T-helper 2 cell treated with Interferon-gamma antibody and Interleukin-4, amounts not matched to agents 5 μg/mL and 100 μg/mL, for 36 hours (primary cell): ENCODE data around the gene EFHC1.
A peak's percentile ranks its signal among the peaks of the same experiment; 100 is the strongest.
"Not testable (repeated sequence)": the region's sequence is repeated elsewhere in the genome, so short reads cannot be mapped to it uniquely, and the experiment has no call there.

Source experiments
- DNase-seq: peaks from one replicate; pipeline ENCODE4 v3.0.0; 2021; ENCODE audit warnings: low spot score
- H3K27ac Mint-ChIP-seq: one replicate; pipeline ENCODE4 v1.8.0; 2021; ENCODE audit warnings: mild to moderate bottlenecking, mixed read lengths
- H3K27me3 Mint-ChIP-seq: one replicate; pipeline ENCODE4 v1.8.0; 2021; ENCODE audit warnings: low read depth, mixed read lengths
- H3K36me3 Mint-ChIP-seq: one replicate; pipeline ENCODE4 v1.8.0; 2021; ENCODE audit warnings: low read depth, mixed read lengths
- H3K4me1 Mint-ChIP-seq: one replicate; pipeline ENCODE4 v1.8.0; 2021; ENCODE audit warnings: low read depth, mixed read lengths
- H3K4me3 Mint-ChIP-seq: one replicate; pipeline ENCODE4 v1.8.0; 2022; ENCODE audit warnings: mild to moderate bottlenecking, moderate library complexity, mixed read lengths
- H3K9me3 Mint-ChIP-seq: one replicate; pipeline ENCODE4 v1.8.0; 2021; ENCODE audit warnings: mixed read lengths

The EFHC1 gene, protein sequence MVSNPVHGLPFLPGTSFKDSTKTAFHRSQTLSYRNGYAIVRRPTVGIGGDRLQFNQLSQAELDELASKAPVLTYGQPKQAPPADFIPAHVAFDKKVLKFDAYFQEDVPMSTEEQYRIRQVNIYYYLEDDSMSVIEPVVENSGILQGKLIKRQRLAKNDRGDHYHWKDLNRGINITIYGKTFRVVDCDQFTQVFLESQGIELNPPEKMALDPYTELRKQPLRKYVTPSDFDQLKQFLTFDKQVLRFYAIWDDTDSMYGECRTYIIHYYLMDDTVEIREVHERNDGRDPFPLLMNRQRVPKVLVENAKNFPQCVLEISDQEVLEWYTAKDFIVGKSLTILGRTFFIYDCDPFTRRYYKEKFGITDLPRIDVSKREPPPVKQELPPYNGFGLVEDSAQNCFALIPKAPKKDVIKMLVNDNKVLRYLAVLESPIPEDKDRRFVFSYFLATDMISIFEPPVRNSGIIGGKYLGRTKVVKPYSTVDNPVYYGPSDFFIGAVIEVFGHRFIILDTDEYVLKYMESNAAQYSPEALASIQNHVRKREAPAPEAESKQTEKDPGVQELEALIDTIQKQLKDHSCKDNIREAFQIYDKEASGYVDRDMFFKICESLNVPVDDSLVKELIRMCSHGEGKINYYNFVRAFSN

DNA sequence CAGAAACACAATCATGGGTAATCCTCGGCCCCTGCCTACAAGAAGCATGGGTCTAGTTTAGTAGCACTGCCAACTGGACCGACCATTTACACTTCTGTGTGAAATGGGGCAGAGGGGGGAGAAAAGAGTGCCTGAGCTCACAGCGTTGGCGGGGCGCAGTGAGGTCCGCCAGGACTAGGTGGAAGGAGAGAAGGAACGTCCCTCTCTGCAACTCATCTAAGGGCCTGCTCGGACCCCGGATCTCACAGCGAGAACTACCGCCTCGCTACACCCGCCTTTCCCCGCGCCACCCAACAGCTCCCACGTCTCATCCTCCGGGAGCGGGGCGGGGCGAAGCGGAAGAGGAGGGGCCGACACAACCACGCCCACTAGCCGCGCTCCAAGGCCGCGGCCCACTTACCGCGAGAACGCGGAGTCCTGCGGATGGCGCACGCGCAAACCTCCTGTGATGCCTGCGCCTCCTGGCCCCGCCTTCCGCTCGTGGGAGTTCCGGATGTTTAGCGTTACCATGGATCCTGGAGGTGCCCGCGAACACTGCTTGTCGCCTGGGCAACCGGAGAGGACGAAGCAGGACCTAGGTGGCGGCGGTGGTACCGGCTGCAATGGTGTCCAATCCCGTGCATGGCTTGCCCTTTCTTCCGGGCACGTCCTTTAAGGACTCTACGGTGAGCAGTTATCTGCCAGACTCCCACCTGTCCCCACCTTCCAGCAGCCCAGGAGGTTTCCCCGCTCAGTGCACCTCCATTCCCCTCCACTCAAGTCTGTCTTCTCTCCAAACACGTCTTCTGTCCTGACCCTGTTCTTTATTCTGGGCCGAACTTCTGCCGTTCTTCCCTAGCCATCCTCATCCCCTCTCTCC lies at the start of gene EFHC1:
Gene EFHC1 (plus strand): TSS at position 534 of the 859 bp plus-strand sequence. CDS start 69 bp downstream, at position 603.
- Mint-ChIP-seq H3K4me3 (no peak within 1 kb of the TSS), H3K9me3 (no peaks in the 10 kb centered on the region), H3K4me1 (peaks cover 21% of the 10 kb centered on the region), H3K27ac (peak within 1 kb of the TSS; percentile 69), H3K27me3 (peaks cover 5% of the 10 kb centered on the region), H3K36me3 (no peaks in the 10 kb centered on the region)
- DNase-seq = peak; percentile 98

DNA sequence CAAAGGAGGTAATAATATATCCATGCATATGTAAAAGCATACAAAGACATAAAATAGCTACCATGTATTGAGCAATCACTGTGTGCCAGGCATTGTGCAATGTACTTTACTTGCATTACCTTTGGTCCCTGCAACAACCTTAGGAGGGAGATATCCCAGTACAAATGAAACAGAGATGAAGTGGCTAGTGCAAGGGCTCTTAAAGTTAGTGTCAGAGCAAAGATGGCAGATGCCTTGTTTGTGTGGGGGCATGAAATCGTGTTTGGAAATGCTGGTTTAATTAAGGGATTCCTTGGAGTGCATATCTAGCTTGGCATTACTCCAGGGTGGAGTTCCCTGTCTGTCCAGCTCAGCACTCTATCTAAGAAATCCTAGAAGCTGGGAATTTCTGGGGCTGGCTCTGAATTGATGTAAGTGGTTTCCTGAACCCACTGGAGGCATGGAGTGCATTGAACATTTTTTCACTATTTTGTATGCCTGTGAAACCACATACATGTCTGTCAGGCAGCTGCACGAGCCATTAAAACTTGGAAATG lies 48.4 kb upstream of the EFHC1 start:
- Mint-ChIP-seq H3K9me3 (peaks cover 13% of the 10 kb centered on the region), H3K4me1 (peaks cover 13% of the 10 kb centered on the region), H3K27me3 (no peaks in the 10 kb centered on the region), H3K4me3 (no peak overlapping the region), H3K27ac (no peak overlapping the region), H3K36me3 (peaks cover 50% of the 10 kb centered on the region)
- no peak for DNase-seq

DNA sequence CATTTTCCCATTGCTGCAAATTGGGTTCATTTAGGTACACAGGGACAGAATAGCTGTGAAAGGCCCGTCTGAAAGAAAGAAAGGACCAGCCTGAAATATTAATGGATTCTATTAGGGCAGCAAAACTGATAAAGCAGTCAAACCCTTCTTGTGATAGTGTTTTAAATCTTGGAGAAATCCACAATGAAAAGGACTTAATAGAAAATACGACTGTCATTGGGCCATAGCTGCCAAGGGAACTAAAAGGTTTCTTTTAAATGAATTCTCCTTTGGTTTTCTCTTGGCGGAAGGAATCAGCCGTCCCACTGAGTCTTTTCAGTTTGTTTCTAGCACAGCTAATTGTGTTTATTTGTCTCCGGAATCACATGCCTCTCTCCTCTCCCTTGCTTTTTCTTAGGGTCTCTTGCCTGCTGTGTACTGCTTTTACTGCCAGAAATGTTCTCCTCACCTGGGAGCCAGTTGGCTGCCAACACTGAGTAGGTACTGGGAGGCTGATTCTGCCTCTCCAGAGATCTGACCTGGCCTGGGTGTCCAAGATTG lies 46.9 kb upstream of the EFHC1 start:
- peaks cover 41% of the 10 kb centered on the region for H3K36me3 Mint-ChIP-seq
- H3K4me3 Mint-ChIP-seq = no peak overlapping the region
- H3K27me3 Mint-ChIP-seq = no peaks in the 10 kb centered on the region
- no peak for DNase-seq
- H3K27ac Mint-ChIP-seq = no peak overlapping the region
- peaks cover 27% of the 10 kb centered on the region for H3K4me1 Mint-ChIP-seq
- peaks cover 16% of the 10 kb centered on the region for H3K9me3 Mint-ChIP-seq

DNA sequence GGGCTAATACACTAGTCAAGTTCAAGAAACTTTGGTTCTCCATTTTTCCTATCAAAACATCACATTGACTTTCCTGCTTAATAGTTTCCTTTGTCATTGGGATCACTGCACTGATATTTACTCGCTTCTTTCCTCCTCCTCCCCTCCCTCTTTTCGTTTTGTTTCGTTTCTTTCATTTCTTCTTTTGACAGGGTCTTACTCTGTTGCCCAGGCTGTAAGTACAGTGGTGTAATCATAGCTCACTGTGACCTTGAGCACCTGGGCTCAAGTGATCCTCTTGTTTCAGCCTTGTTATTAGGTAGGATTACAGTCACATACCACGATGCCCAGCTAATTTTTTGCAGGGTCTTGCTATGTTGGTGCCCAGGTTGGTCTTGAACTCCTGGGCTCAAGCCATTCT lies 45.9 kb upstream of the EFHC1 start:
- peaks cover 30% of the 10 kb centered on the region for H3K4me1 Mint-ChIP-seq

DNA sequence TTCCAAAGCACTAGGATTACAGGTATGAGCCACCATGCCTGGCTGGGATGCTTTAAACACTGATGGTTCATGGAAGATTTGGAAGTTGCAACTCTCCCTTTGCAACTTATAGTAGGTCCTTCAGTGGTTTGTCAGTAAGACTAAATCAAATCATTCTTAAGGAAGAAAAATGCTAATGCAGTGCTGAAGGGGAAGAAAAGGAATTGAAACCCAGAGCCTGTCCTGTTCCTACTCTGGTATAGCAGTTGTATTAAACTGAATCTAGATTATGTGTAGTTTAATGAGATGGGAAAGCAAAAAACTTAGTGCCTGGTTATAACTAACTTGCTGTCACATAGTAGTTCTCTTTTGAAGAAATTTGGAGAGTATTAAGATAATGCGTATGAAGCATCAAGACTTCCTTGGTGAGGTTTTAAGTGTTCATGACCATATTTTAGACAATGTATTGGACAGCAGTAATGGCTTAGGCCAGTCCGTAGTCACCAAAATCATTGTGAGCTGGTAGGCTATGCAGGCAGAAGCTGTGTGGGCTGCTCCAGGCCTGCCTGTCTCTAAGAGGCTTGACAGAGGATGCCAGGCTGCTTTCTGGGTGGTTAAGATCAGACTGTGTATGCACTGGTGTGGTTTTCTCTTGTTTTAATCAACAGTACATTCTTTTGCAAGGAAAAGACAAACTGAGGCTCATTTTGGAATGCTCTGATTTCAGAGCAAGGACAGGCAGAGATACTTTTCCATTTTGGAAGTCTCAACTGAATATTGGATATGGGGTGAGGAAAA lies 44.2 kb upstream of the EFHC1 start:
- H3K9me3 Mint-ChIP-seq = peaks cover 16% of the 10 kb centered on the region
- H3K4me1 Mint-ChIP-seq = peaks cover 41% of the 10 kb centered on the region

More for the DNA sequence above, 45.9 kb upstream of the EFHC1 start:
- Mint-ChIP-seq H3K4me3 (no peak overlapping the region), H3K36me3 (peaks cover 39% of the 10 kb centered on the region), H3K27ac (no peak overlapping the region), H3K9me3 (peaks cover 16% of the 10 kb centered on the region), H3K27me3 (no peaks in the 10 kb centered on the region)
- DNase-seq = no peak

DNA sequence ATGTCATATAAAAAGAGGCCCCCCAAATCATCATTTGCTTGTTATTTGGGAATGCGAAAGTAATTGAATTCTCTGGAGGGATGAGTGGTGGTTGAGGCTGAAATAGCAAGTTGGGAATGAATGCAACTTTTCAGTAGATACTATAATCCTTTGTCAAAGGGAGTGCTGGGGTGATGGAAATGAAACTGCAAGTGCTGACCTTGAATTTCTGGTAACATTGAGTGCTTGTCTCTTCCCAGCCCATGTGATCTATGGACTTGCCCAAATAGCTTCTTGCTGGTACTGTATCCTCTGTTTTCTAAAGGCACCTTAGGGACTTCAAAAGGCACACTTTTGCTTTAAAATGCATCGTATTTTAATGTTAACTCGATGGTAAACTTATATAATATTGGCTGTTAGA lies 43.4 kb upstream of the EFHC1 start:
- Mint-ChIP-seq H3K36me3 (peaks cover 32% of the 10 kb centered on the region), H3K4me1 (peaks cover 48% of the 10 kb centered on the region)

More for the DNA sequence above, 44.2 kb upstream of the EFHC1 start:
- DNase-seq = no peak
- peaks cover 31% of the 10 kb centered on the region for H3K36me3 Mint-ChIP-seq
- no peak overlapping the region for H3K27ac Mint-ChIP-seq
- peak overlapping the region; percentile 12 for H3K4me3 Mint-ChIP-seq
- no peaks in the 10 kb centered on the region for H3K27me3 Mint-ChIP-seq

DNA sequence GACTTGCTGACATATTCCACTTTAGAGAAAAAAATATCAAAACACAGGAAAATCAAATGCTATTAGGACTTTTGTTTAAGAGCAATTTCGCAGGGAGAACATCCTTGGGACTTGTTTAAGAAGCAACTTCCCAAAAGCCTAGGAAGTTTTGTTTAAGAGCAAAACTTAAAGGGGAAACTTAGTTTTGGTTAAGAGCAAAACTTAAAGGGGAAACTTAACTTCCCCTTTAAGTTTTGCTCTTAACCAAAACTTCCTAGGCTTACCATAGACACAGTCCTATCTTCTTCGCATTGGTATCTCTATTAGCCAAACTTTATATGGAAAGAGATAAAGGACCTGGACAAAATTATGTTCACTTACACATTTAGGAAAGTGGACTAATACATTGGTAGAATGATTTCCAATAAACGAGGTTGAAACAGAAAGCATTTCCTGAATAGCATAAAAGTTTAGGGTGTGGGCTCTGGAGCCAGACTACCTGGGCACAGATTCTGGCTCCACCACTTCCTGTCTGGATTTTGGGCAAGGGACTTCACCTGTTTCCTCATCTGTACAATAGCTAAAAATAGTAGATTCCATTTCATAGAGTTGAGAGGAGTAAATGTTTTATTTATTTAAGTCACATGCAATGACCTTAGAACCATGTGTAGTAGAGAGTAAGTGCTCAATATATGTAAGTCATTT lies 42.5 kb upstream of the EFHC1 start:
- Mint-ChIP-seq H3K9me3 (peaks cover 16% of the 10 kb centered on the region), H3K36me3 (peaks cover 33% of the 10 kb centered on the region), H3K4me3 (peak overlapping the region; percentile 27), H3K4me1 (peaks cover 53% of the 10 kb centered on the region), H3K27ac (no peak overlapping the region), H3K27me3 (no peaks in the 10 kb centered on the region)
- no peak for DNase-seq

More for the DNA sequence above, 43.4 kb upstream of the EFHC1 start:
- Mint-ChIP-seq H3K27ac (no peak overlapping the region), H3K4me3 (no peak overlapping the region), H3K9me3 (peaks cover 16% of the 10 kb centered on the region), H3K27me3 (no peaks in the 10 kb centered on the region)
- DNase-seq = no peak

DNA sequence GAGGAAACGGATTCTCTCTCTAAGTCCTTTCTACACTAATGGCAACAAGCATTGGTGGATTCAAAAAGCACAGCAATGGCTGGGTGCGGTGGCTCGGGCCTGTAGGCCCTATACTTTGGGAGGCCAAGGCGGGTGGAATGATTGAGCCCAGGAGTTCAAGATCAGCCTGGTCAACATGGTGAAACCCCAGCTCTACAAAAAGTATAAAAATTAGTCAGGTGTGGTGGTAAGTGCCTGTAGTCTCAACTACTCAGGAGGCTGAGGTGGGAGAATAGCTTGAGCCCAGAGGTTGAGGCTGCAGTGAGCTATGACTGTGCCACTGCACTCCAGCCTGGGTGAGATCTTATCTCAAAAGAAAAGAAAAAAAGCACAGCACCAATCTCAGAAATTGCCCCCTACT lies 38.9 kb upstream of the EFHC1 start:
- H3K4me1 Mint-ChIP-seq = peaks cover 58% of the 10 kb centered on the region
- peaks cover 38% of the 10 kb centered on the region for H3K36me3 Mint-ChIP-seq
- peak overlapping the region; percentile 6 for H3K27ac Mint-ChIP-seq
- H3K4me3 Mint-ChIP-seq = no peak overlapping the region
- H3K27me3 Mint-ChIP-seq = no peaks in the 10 kb centered on the region
- H3K9me3 Mint-ChIP-seq = peaks cover 8% of the 10 kb centered on the region
- no peak for DNase-seq

DNA sequence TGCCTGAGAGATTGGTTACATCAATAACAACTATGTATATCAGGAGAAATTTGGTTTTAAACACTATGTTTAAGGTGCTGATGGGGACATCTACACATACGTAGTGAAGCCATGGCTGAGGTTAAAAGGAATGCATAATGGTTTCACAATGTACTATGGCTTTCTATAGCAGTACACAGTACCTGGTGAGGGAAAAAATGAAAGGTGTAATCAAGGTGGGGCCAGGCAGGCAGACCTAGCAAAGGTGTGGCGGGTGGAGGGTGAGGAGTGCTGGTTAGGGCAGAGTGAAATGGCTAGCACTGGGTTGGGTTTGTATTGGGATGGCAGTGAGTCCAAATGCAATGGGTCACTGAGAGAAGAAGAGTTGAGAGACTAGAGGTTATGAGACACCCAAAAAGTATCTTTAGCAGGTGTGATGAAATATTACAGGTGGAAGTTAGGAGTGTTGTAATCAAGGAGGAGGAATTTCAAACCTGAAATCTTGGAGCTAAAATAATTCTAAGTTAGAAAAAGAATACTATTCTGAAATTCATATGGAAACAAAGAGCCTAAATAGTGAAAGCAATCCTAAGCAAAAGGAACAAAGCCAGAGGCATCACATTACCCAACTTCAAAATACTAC lies 35.9 kb upstream of the EFHC1 start:
- no peak overlapping the region for H3K4me3 Mint-ChIP-seq
- peaks cover 8% of the 10 kb centered on the region for H3K9me3 Mint-ChIP-seq
- H3K36me3 Mint-ChIP-seq = peaks cover 40% of the 10 kb centered on the region
- no peaks in the 10 kb centered on the region for H3K27me3 Mint-ChIP-seq
- H3K27ac Mint-ChIP-seq = no peak overlapping the region
- peaks cover 49% of the 10 kb centered on the region for H3K4me1 Mint-ChIP-seq
- DNase-seq = no peak

DNA sequence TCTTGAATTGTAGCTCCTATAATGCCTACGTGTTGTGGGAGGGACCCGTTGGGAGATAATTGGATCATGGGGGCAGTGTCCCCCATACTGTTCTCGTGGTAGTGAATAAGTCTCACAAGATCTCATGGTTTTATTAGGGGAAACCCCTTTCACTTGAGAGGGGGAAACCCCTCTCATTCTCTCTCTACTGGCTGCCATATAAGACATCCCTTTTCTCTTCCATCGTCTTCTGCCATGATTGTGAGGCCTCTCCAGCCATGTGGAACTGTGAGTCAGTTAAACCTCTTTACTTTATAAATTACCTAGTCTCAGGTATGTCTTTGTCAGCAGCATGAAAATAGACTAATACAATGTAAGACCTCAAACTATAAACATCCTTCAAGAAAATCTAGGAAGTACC lies 35.1 kb upstream of the EFHC1 start:
- Mint-ChIP-seq H3K4me3 (no peak overlapping the region), H3K27me3 (no peaks in the 10 kb centered on the region), H3K9me3 (peaks cover 8% of the 10 kb centered on the region), H3K36me3 (peaks cover 37% of the 10 kb centered on the region), H3K27ac (no peak overlapping the region), H3K4me1 (peaks cover 55% of the 10 kb centered on the region)
- DNase-seq = no peak

DNA sequence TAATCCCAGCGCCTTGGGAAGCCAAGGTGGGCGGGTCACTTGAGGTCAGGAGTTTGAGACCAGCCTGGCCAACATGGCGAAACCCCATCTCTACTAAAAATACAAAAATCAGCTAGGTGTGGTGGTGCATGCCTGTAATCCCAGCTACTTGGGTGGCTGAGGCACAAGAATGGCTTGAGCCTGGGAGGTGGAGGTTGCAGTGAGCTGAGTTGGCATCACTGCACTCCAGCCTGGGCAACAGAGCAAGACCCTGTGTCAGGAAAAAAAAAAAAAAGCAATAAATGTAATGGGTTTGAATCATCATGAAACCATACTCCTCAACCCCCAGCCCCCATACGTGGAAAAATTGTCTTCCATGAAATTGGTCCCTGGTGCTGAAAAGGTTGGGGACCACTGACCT lies 32.0 kb upstream of the EFHC1 start:
- not testable (repeated sequence) for H3K9me3 Mint-ChIP-seq, H3K27ac Mint-ChIP-seq, DNase-seq, H3K27me3 Mint-ChIP-seq, H3K4me3 Mint-ChIP-seq
- Mint-ChIP-seq H3K36me3 (peaks cover 27% of the 10 kb centered on the region), H3K4me1 (peaks cover 62% of the 10 kb centered on the region)

DNA sequence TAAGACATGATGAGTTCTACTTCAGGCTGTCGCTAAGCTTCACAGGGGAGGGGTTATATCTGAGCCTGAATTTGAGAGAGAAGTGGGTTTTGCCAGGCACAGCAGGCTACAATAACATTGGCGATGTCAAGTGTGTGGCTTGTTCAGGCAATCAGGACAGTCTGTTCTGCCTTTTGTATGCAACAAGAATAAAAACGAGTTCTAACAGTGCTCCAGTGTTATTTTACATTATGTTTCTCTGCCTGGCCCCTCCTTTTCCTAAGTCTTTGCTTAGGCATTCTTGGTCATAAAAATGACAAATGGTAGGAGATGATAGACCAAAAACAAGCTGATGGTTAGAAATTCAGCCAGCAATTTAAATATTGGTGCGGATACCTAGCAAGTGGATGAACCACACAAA lies 31.4 kb upstream of the EFHC1 start:
- Mint-ChIP-seq H3K27me3 (no peaks in the 10 kb centered on the region), H3K36me3 (peaks cover 28% of the 10 kb centered on the region), H3K27ac (peak overlapping the region; percentile 93), H3K4me3 (peak overlapping the region; percentile 77), H3K4me1 (peaks cover 67% of the 10 kb centered on the region), H3K9me3 (peaks cover 8% of the 10 kb centered on the region)
- DNase-seq = no peak
